Liver (tissue), 9 donors: Measurements from ENCODE around the gene CELF3. TPM values are rescaled to one million over a fixed set of nuclear protein-coding genes. Genes with fewer than 3 reads are reported as not detected.

Source experiments
- DNase-seq: peaks from one replicate; pipeline ENCODE4 v3.0.0-alpha.2; 2017; ENCODE audit warnings: low spot score
- H3K27ac ChIP-seq, 2 donors: one replicate each; pipeline ENCODE4 v1.7.0; 2013; ENCODE audit warnings: inconsistent platforms in 2 of 2, low read length in 2 of 2, control low read depth in 1 of 2, low read depth in 1 of 2, mild to moderate bottlenecking in 1 of 2
- H3K27me3 ChIP-seq, 4 donors: one replicate each; pipeline versions ENCODE4 v1.6.1 to v1.7.0; 2013; ENCODE audit warnings: low read length in 3 of 4, inconsistent platforms in 1 of 4, mild to moderate bottlenecking in 1 of 4, moderate library complexity in 1 of 4; ENCODE audit not compliant: control insufficient read depth in 4 of 4, insufficient read depth in 4 of 4
- H3K36me3 ChIP-seq, 4 donors: one replicate each; pipeline versions ENCODE4 v1.6.1 to v1.7.0; 2013; ENCODE audit warnings: low read length in 3 of 4, mild to moderate bottlenecking in 3 of 4, low read depth in 1 of 4, moderate library complexity in 1 of 4; ENCODE audit not compliant: control insufficient read depth in 4 of 4, insufficient read depth in 3 of 4
- H3K4me1 ChIP-seq, 4 donors: one replicate each; pipeline versions ENCODE4 v1.6.1 to v1.7.0; 2013; ENCODE audit warnings: low read length in 3 of 4, mild to moderate bottlenecking in 3 of 4, moderate library complexity in 1 of 4; ENCODE audit not compliant: control insufficient read depth in 4 of 4, insufficient read depth in 4 of 4
- H3K4me3 ChIP-seq, 3 donors: one replicate each; pipeline versions ENCODE4 v1.6.1 to v1.7.0; 2013; ENCODE audit warnings: low read length in 3 of 3, control low read depth in 1 of 3, low read depth in 1 of 3, mild to moderate bottlenecking in 1 of 3
- H3K9ac ChIP-seq, 2 donors: one replicate each; pipeline ENCODE4 v1.7.0; 2013; ENCODE audit warnings: low read length in 2 of 2, mild to moderate bottlenecking in 2 of 2, moderate library complexity in 2 of 2, control low read depth in 1 of 2, low read depth in 1 of 2
- H3K9me3 ChIP-seq, 4 donors: one replicate each; pipeline versions ENCODE4 v1.6.1 to v1.7.0; 2013; ENCODE audit warnings: low read length in 3 of 4; ENCODE audit not compliant: control insufficient read depth in 4 of 4
- FOXA1 ChIP-seq: IDR thresholded peaks from 2 replicates; pipeline ENCODE4 v1.6.1; 2016; ENCODE audit warnings: antibody characterized with exemption
- FOXA2 ChIP-seq: IDR thresholded peaks from 2 replicates; pipeline ENCODE4 v1.6.1; 2016; ENCODE audit warnings: antibody characterized with exemption
- GABPA ChIP-seq, 2 donors: IDR thresholded peaks in 1 of 2; conservative IDR thresholded peaks in 1 of 2; 2 replicates each; pipeline ENCODE4 v1.6.1; 2016; ENCODE audit warnings: antibody characterized with exemption in 2 of 2, mild to moderate bottlenecking in 1 of 2, moderate library complexity in 1 of 2
- HNF4A ChIP-seq, 2 donors: conservative IDR thresholded peaks; 2 replicates each; pipeline ENCODE4 v1.6.1; 2016; ENCODE audit warnings: antibody characterized with exemption in 2 of 2, mild to moderate bottlenecking in 2 of 2
- JUND ChIP-seq, 2 donors: IDR thresholded peaks; 2 replicates each; pipeline ENCODE4 v1.6.1; 2016; ENCODE audit warnings: antibody characterized with exemption in 2 of 2
- MAX ChIP-seq: IDR thresholded peaks from 2 replicates; pipeline ENCODE4 v1.6.1; 2016; ENCODE audit warnings: antibody characterized with exemption
- NR2F2 ChIP-seq: IDR thresholded peaks from 2 replicates; pipeline ENCODE4 v1.6.1; 2016; ENCODE audit warnings: antibody characterized with exemption
- RAD21 ChIP-seq, 2 donors: IDR thresholded peaks; 2 replicates each; pipeline ENCODE4 v1.6.1; 2016; ENCODE audit warnings: antibody characterized with exemption in 2 of 2, mild to moderate bottlenecking in 2 of 2
- REST ChIP-seq: IDR thresholded peaks from 2 replicates; pipeline ENCODE4 v1.6.1; 2016; ENCODE audit warnings: antibody characterized with exemption, mild to moderate bottlenecking
- YY1 ChIP-seq: IDR thresholded peaks from 2 replicates; pipeline ENCODE4 v1.6.1; 2016; ENCODE audit warnings: antibody characterized with exemption, mild to moderate bottlenecking
- WGBS: extraction: QIAGEN DNeasy Blood & Tissue Kit; methylation state at CpG from one replicate; pipeline ENCODE4 v1.1.7; 2013; 5-methylcytosine and 5-hydroxymethylcytosine counted together
- polyA plus RNA-seq, 2 donors: library from polyadenylated mRNA; stranded (reverse) in 1 of 2; unstranded in 1 of 2; fragments of 200-250 nt in 1 of 2; fragments of >200 nt in 1 of 2; fragmentation: Nextera tagmentation in 1 of 2; extraction: Ambion mirVana in 1 of 2; gene quantifications; one replicate each; pipeline versions ENCODE4 v1.2.1 to v1.2.3, GENCODE V29; 2013 to 2015
- total RNA-seq, 2 donors: library from RNA; depleted of rRNA; stranded (reverse); fragments of >200 nt; gene quantifications; one replicate each; pipeline ENCODE4 v1.2.3, GENCODE V29; 2014
- TF ChIP-seq, protein P1 (sequence below): IDR thresholded peaks from 2 replicates; pipeline ENCODE4 v1.6.1; 2016; ENCODE audit warnings: antibody characterized with exemption
- donor health status: healthy.
- donor health status: healthy.
- donor health status: healthy.
- donor health status: healthy.
- donor health status: healthy.

CELF3 gene
- total and polyA plus RNA-seq, 4 donors, result 0.28 TPM; not detected in 3

GRCh38 chr1:151703813-151704212, 12.8 kb downstream of the CELF3 start:
- H3K4me3 ChIP-seq, result no peak overlapping the region
- TF ChIP-seq FOXA1, result no peak
- TF ChIP-seq JUND (IDR thresholded peaks at IDR 0.05), result no peak
- TF ChIP-seq GABPA (IDR thresholded peaks at IDR 0.05 in 1 of 2, conservative IDR thresholded peaks at IDR 0.05 in 1 of 2), result no peak
- TF ChIP-seq FOXA2, result no peak
- TF ChIP-seq MAX, result no peak
- no peak for TF ChIP-seq YY1
- no peak for TF ChIP-seq RAD21 (IDR thresholded peaks at IDR 0.05)
- no peak for TF ChIP-seq NR2F2
- TF ChIP-seq, protein P1, sequence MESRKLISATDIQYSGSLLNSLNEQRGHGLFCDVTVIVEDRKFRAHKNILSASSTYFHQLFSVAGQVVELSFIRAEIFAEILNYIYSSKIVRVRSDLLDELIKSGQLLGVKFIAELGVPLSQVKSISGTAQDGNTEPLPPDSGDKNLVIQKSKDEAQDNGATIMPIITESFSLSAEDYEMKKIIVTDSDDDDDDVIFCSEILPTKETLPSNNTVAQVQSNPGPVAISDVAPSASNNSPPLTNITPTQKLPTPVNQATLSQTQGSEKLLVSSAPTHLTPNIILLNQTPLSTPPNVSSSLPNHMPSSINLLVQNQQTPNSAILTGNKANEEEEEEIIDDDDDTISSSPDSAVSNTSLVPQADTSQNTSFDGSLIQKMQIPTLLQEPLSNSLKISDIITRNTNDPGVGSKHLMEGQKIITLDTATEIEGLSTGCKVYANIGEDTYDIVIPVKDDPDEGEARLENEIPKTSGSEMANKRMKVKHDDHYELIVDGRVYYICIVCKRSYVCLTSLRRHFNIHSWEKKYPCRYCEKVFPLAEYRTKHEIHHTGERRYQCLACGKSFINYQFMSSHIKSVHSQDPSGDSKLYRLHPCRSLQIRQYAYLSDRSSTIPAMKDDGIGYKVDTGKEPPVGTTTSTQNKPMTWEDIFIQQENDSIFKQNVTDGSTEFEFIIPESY, result no peak
- WGBS, result 42% methylated on average over 17 of the region's 17 CpGs
- no peaks in the 10 kb centered on the region for H3K9me3 ChIP-seq
- no peak overlapping the region for H3K27ac ChIP-seq
- no peaks in the 10 kb centered on the region for H3K4me1 ChIP-seq
- H3K36me3 ChIP-seq, result peaks cover 0 to 21% (median 9%) of the 10 kb centered on the region in 4 donors
- no peak for DNase-seq
- H3K9ac ChIP-seq, result no peak overlapping the region
- no peaks in the 10 kb centered on the region for H3K27me3 ChIP-seq

DNA sequence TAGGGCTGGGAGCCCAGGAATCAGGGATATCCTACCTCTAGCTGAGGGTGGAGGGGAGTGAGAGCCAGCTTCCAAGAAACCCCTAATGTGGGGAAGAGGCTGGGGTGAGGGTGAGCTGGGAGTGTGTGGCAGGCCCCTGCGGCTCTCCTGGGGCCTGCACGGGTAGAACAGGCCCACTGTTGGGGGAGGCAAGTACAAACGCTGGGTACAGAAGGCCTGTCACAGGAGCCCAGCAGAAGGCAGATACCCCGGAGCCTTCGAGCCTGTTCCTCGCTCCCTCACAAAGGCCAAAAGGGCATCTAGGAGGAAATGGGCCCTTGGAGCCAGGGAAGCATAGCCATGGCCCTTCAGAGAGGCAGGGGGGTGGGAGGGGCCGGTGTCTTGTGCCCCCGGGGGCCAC, 13.7 kb downstream of the CELF3 start:
- Histone ChIP-seq H3K4me1 (no peaks in the 10 kb centered on the region), H3K9me3 (no peaks in the 10 kb centered on the region), H3K9ac (no peak overlapping the region), H3K27me3 (no peaks in the 10 kb centered on the region), H3K27ac (no peak overlapping the region), H3K36me3 (peaks cover 0 to 26% (median 11%) of the 10 kb centered on the region in 4 donors), H3K4me3 (no peak overlapping the region)
- no peak for DNase-seq
- TF ChIP-seq HNF4A (conservative IDR thresholded peaks at IDR 0.05), result no peak
- WGBS, result 63% methylated on average over 8 of the region's 8 CpGs

- Histone ChIP-seq H3K4me1 (no peaks in the 10 kb centered on the region), H3K27me3 (no peaks in the 10 kb centered on the region), H3K27ac (no peak overlapping the region), H3K36me3 (peaks cover 3 to 28% (median 11%) of the 10 kb centered on the region in 4 donors), H3K9ac (no peak overlapping the region), H3K4me3 (no peak overlapping the region), H3K9me3 (no peaks in the 10 kb centered on the region)
- TF ChIP-seq FOXA2 (no peak), REST (no peak), HNF4A (conservative IDR thresholded peaks at IDR 0.05) (no peak)
- over 99% methylated on average over 5 of the region's 5 CpGs for WGBS
- DNase-seq, result no peak
These were observed 15.1 kb downstream of the CELF3 start for GRCh38 chr1:151701515-151701914.
